Nephron progenitor cell (in vitro differentiated cells): ENCODE results near the gene LSS.

ENCODE experiments used
- DNase-seq: peaks from one replicate; pipeline ENCODE4 v3.0.0; 2021
- H3K27ac Mint-ChIP-seq: 2 replicates; pipeline ENCODE4 v1.8.0; 2021; ENCODE audit warnings: mild to moderate bottlenecking, moderate library complexity, mixed read lengths
- H3K27me3 Mint-ChIP-seq: 2 replicates; pipeline ENCODE4 v1.8.0; 2021; ENCODE audit warnings: mild to moderate bottlenecking, low read depth, mixed read lengths; ENCODE audit not compliant: poor library complexity
- H3K36me3 Mint-ChIP-seq: 2 replicates; pipeline ENCODE4 v1.8.0; 2021; ENCODE audit warnings: low read depth, mixed read lengths
- H3K4me1 Mint-ChIP-seq: 2 replicates; pipeline ENCODE4 v1.8.0; 2021; ENCODE audit warnings: mixed read lengths
- H3K4me3 Mint-ChIP-seq: 2 replicates; pipeline ENCODE4 v1.8.0; 2021; ENCODE audit warnings: mild to moderate bottlenecking, moderate library complexity, mixed read lengths
- H3K9me3 Mint-ChIP-seq: 2 replicates; pipeline ENCODE4 v1.8.0; 2021; ENCODE audit warnings: mild to moderate bottlenecking, moderate library complexity, mixed read lengths
- TF ChIP-seq, protein P1 (sequence below): fragments of 200-600 bp; sonication (generic); IDR thresholded peaks from 2 replicates; pipeline ENCODE4 v1.5.0; 2021; ENCODE audit warnings: antibody characterized with exemption

The LSS gene

DNA sequence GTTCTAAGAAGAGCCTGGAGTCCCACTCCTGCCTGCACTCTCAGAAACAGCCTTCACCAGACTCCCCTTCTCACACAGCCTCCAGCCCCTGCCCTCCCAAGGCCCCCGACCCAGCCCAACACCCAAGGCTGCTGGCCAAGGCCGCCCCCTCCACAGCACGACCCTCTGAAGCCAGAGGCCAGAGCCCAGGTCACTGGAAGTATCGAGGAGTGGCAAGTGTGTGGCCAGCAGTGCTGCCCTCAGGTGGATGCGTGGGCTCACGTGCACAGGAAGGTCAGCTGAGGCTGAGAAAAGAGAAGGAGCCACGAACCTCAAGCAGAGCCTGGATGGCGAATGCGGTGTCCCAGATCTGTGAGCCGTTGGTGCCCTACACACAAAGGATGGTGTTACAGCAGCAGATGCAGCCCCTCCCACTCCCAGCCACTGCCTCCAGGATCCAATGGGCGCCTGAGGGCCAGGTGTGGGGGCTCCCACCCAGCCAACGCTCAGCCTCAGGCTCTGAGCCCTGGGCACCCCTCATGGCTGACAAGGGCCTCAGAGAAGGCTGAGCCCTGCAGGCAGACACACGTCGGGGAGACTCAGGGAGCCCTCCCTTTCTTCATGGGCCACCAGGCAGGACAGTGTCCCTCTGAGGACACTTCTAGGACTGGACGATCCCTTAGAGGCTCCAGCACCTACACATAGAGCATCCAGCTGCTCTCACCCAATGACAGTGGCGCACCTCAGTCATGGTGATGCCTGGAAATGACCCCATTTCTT is 18.0 kb downstream of the LSS start:
- TF ChIP-seq, protein P1, sequence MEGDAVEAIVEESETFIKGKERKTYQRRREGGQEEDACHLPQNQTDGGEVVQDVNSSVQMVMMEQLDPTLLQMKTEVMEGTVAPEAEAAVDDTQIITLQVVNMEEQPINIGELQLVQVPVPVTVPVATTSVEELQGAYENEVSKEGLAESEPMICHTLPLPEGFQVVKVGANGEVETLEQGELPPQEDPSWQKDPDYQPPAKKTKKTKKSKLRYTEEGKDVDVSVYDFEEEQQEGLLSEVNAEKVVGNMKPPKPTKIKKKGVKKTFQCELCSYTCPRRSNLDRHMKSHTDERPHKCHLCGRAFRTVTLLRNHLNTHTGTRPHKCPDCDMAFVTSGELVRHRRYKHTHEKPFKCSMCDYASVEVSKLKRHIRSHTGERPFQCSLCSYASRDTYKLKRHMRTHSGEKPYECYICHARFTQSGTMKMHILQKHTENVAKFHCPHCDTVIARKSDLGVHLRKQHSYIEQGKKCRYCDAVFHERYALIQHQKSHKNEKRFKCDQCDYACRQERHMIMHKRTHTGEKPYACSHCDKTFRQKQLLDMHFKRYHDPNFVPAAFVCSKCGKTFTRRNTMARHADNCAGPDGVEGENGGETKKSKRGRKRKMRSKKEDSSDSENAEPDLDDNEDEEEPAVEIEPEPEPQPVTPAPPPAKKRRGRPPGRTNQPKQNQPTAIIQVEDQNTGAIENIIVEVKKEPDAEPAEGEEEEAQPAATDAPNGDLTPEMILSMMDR = no peak
- DNase-seq = no peak
- Mint-ChIP-seq H3K27me3 (peaks cover 3% of the 10 kb centered on the region), H3K36me3 (peaks cover 15% of the 10 kb centered on the region), H3K9me3 (no peaks in the 10 kb centered on the region), H3K27ac (peak overlapping the region; percentile 96), H3K4me3 (no peak overlapping the region), H3K4me1 (peaks cover 6% of the 10 kb centered on the region)

DNA sequence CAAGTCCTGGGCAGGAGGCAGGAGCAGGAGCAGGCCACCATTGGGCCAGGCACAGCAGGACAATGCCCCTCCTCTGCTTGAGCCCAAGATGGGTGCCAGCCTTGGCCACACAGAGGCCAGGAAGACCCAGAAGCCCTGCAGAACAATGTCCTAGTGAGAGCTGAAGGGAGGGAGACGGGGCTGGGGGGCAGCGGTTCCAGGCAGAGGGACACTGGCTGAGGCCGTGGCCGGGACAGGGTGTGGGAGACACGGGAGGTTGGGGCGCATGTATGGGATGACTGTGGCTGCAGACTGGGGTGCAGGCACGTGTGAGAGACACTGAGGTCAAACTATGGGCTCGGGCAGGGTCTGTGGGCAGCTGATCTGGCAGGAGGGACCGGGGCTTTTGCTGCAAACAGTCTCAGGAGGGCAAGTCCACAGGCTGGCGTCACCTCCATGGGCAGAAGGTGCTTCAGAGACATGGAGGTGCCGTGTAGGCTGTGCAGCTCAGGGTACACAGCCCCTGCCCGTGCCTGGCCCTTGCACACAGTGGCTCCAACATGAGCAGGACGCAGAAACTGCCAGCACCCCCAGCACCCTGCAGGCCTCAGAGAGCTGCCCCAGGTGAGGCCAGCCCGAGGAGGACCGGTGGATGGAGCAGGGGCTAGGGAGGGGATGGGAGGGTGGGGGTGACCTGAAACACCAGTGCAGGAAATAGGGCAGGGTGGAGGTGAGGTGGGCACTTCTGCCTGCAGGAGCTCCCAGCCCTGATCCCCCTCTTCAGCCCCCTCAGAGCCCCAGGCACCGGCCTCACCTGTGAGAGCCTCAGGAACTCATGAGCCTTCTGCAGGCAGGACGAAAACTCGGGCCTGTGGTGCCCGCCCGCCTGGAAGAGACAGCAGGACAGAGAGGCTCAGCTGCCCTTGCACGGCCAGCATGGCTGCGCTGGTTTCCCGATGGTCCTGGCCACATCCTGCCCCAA is 19.5 kb downstream of the LSS start:
- Mint-ChIP-seq H3K27me3 (peaks cover 3% of the 10 kb centered on the region), H3K36me3 (peaks cover 29% of the 10 kb centered on the region)
- no peak for DNase-seq

DNA sequence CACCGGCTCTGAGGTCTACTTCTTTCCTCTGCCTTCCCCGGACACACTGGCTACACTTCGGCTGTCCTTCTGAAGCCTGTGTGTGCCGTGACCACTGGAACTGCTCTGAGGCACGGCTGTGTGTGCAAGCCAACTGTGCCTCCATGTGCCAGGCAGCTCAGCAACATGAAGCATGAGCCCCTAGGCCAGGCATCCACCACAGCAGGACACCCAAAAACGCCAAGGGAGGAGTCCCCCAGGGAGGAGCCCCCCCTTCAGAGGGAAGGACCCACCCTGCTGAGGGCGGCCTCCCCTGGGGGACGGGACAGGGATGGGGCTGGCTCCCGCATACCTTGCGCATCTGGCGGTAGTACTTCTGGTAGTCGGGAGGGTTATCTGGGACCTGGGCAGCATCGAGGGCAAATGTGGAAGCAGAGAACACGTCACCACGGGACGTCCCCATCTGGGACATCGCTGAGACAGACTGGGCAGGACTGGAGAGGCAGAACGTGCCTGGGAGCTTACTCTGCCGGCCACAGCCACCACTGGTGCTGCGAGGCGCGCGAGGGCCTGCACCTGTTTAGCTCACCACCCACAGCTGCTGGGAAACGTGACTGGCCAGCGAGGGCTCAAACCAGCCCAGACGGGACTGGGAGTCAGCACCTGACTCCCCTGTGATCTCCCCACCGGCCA is 20.5 kb downstream of the LSS start:
- TF ChIP-seq, protein P1 = no peak
- Mint-ChIP-seq H3K4me3 (no peak overlapping the region), H3K4me1 (peaks cover 13% of the 10 kb centered on the region), H3K27me3 (peaks cover 3% of the 10 kb centered on the region), H3K27ac (peak overlapping the region; percentile 42), H3K36me3 (peaks cover 38% of the 10 kb centered on the region), H3K9me3 (no peaks in the 10 kb centered on the region)
- DNase-seq = no peak

More for the DNA sequence above, 19.5 kb downstream of the LSS start:
- Mint-ChIP-seq H3K27ac (no peak overlapping the region), H3K4me1 (peaks cover 13% of the 10 kb centered on the region), H3K4me3 (no peak overlapping the region), H3K9me3 (no peaks in the 10 kb centered on the region)
- TF ChIP-seq, protein P1 = no peak

DNA sequence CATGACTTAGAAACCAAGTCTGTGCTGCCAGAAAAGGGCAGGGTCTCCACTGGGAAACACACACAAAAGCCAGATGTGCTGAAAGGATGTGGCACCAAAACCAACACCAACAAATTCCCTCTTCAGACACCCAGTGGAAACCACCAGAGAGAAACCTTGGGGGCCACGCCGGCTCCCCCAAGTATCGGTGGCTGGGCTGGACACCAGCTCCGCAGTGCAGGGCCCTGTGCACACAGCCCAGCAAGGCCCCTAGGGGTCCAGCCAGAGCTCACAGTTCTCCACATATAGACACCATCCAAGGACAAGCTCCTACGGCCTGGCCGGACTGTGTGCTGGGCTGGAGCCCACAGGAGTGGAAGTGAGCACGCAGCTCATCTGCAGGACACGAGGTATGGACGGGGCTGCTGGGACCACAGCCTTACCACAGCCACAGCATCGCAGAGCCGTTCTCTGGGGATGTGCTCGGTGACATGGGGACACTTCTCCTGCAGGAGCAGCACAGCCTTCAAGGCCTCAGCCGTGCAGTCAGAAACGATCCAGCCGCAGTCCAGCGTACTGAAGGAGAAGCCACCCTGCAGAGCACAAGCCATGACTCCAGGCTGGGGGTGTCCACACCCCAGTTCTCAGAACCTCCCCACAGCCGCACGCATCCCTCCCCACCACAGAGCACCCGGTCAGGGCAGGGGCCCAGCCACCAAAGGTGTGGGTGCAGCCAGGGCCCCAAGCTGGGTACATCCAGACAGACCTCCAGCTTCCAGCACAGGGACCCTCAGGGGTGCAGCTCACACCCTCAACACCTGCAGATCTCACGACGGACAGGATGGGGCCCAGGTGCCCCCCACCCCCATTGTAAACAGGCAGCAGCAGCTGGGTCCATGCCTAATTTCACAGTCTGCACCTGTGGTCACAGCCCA is 21.3 kb downstream of the LSS start:
- Mint-ChIP-seq H3K36me3 (peaks cover 46% of the 10 kb centered on the region), H3K4me1 (peaks cover 13% of the 10 kb centered on the region), H3K27me3 (peaks cover 3% of the 10 kb centered on the region), H3K9me3 (no peaks in the 10 kb centered on the region), H3K4me3 (no peak overlapping the region), H3K27ac (no peak overlapping the region)
- TF ChIP-seq, protein P1 = no peak
- DNase-seq = no peak
